ENCODE results near the gene P2RY2.

DNA sequence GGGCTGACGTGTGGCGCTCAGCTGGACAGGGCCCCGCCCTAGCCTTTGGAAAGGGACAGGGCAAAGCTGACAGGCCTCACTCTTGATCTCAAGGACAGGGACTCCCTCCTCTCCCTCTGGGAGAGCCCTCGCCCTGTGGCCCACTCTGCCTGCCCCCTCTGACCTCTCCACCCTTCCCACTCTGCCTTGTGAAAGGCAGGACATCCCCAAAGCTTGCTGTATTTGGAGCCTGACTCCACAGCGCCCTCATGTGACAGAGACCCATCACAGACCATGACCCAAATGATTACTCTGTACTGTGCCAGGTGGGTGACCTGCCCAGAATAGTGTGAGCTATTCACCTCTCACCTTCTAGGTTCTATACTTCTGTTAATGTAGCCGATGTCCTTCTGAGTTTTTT is 18.8 kb downstream of the P2RY2 start:
- TF ChIP-seq POLR2AphosphoS5 (IDR thresholded peaks at IDR 0.05; ENCODE audit: low read depth, low read length) (no peak), TAF1 (IDR thresholded peaks at IDR 0.05; ENCODE audit: borderline replicate concordance, insufficient read depth, low read length) (no peak), FOXP2 (optimal IDR thresholded peaks at IDR 0.05; ENCODE audit: borderline replicate concordance, extremely low read depth, extremely low read length, insufficient read depth) (no peak)
